ENCODE results near the gene TRIM17. TPM values are rescaled to one million over a fixed set of nuclear protein-coding genes. Genes with fewer than 3 reads are reported as not detected.

TRIM17 gene
- total RNA-seq, 1 donor from 2014 or later: not detected

GRCh38 chr1:228402641-228403025 is 14.0 kb downstream of the TRIM17 start:
- DNase-seq (ENCODE audit: low spot score): peak; percentile 65

DNA sequence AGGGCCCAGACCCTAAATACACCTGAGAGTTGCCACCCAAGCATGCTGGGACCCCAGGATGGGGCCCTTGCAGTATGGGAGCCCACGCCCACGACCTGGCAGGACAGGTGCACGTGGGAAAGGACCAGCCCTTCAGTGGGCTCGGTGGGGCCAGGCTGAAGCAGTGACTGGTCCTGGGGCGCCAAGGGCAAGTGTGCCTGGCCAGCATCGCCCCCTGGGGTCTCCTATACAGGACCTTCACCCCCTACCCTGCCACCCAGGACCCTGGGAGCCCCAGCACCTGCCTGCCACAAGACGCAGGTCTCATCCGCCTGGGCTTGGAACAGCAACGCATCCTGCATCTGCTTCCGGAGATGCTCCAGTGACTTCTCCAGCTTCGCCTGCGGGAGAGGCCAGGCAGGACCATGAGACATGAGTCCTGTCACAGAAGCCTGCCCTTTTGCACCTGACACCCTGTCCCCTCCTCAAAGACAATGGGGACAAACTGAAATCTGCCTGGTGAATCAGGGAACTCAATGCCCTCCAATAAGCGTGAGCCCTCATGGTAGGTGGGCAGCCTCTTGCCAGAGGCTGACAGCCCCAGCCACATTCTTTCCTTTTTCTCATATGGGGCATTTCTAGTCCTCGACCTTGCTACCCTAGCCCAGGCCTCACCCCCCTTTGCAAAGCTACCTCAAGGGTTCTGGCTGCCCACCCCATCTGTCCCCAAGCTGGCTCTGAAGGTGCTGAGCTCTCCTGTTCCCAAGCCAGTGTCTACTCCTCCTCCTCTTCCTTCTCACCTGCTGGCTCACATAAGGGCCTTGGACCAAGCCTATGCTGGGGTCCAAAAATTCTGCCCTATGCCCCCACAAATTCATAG is 14.7 kb downstream of the TRIM17 start:
- DNase-seq (ENCODE audit: low spot score): peak; percentile 72

GRCh38 chr1:228400692-228401454 is 15.8 kb downstream of the TRIM17 start:
- peak; percentile 59 for DNase-seq (ENCODE audit: low spot score)

- DNase-seq (ENCODE audit: low spot score): peak; percentile 77
Measured at GRCh38 chr1:228400237-228400651, 16.4 kb downstream of the TRIM17 start.

GRCh38 chr1:228399531-228400236 is 17.0 kb downstream of the TRIM17 start:
- DNase-seq (ENCODE audit: low spot score): peak; percentile 77

DNA sequence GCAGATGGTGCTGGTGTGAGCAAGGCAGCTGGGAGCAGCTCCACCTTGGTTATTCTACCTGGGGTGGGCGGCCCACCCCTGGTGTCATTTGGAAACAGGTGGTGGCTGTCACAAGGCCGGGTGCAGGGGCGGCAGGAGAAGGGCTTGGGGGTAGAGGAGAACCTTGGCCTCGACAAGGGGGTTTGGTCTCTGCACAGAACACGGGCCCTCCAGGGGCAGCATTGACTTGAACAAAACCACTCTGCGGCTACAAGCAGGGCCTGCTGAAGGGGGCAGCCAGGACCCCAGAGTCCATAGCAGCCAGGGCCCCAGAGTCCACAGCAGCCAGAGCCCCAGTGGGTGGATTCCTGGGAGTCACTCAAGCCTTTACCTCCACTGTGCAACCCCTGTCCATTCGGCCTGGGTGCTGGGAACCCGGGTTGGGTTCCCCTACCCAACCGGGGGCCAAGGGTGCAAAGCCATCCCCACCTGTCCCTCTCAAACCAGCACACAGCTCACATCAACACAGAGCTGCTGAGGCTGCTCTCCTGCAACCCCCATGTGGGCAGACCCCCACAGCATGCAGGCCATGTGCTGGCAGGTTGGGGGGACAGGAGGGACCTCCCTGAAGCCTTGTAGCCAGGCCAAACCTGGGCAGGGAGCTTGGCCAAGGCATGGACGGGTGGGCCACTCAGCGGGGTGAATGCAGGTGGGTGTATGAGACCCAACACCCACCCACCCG is 17.8 kb downstream of the TRIM17 start:
- DNase-seq (ENCODE audit: low spot score): peak; percentile 73

DNA sequence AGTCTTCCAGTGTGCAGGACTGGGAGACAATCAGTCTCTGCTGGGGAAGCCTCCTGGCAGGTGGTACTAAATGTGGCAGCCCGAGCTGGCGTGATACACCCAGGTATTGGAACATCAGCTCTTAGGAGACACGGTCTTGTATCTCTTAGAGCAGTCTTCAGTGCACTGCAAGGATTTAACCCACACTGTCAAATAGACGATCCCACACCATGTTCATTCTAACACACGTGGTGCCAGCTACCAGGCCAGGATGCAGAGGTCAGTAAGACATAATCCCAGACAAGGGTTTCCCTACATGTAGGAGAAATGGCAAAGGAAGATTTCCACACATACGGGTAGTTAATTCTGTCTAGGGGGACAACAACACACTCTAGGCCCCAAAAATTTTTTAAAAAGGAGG is 18.7 kb downstream of the TRIM17 start:
- DNase-seq (ENCODE audit: low spot score): peak; percentile 51

DNA sequence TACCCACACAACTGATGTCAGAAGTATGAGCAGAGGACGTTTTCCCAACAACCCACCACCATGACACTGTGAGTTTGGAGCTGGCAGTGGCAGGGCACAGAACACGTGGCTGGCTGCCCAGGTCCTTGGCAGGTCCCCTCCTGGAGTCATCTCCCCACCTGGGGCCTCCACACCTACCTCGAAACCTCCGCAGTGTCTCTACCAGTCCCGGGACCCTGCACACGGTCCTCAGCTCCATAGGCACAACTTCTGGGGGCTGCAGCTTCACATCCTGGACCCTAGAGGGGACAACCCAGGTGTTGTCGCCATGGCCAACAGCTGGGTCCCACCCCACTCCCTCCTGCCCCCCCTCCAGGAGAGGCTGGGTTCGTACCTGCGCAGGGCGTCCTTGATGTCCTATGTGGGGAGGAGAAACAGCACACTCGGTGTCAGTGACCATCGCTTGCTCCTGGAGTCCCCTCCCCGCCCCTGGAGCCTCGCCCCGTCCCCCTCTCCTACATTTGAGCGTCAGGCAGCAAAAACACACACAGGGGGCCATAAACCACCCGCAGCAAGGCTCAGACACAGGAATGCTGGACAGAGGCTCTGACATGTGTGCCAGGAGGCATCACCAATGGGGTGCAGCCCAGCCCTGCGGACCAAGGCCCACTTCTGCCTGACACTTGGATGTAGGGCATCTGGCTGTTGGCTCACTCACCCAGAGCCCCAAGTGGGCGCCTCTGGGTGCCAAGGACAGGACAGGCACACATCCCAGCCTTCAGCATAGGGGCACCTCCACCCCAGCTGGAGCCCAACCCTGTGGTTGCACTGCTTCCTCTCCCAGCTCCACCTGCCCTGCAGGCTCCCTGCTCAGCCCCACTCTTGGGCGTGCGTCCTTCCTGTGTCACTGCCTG is 19.6 kb downstream of the TRIM17 start:
- peak; percentile 81 for DNase-seq (ENCODE audit: low spot score)

GRCh38 chr1:228394571-228395394 is 21.9 kb downstream of the TRIM17 start:
- DNase-seq (ENCODE audit: low spot score): peak; percentile 86

- no peak for DNase-seq (ENCODE audit: low spot score)
Measured at GRCh38 chr1:228393811-228394570, 22.7 kb downstream of the TRIM17 start.

- no peak for DNase-seq (ENCODE audit: low spot score)
Measured at GRCh38 chr1:228393268-228393701, 23.4 kb downstream of the TRIM17 start.

- no peak for DNase-seq (ENCODE audit: low spot score)
Measured at GRCh38 chr1:228392111-228392936, 24.3 kb downstream of the TRIM17 start.

- no peak for DNase-seq (ENCODE audit: low spot score)
Measured at GRCh38 chr1:228391411-228392020, 25.1 kb downstream of the TRIM17 start.

DNA sequence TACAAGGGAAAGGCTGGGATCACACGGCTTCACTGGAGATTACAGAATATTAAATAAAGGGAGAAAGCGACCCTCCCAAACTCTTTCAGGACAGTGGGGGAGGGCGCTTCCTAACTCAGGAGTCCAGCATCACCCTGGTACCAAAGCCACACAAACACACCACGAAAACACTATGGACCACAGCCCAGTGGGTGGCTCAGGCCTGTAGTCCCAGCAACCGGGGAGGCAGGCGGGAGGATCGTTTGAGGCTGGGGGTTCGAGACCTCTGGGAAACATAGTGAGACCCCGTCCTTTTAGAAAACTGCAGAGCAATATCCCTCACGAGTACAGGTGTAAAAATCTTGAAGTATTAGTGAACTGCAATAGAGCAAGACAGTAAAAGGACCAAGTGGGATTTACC is 26.0 kb downstream of the TRIM17 start:
- DNase-seq (ENCODE audit: low spot score): no peak

DNA sequence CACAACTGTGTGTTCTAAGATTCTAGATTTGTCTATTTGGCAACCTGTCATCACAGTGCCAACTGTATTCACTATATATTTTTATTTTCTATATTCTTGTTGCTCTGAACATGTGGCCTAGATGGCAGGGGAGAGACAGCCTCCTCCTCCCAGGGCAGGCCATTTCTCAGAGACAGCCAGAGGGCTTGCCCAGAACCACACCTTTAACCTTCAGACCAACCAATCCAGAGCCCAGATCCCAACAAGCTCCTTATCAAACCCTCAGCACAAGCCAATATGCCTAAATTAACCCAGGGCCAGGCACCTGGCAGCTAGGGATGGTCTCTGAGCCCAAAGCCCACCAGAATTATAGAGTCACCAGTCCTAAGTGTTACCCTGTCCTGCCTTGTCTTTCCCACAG is 29.3 kb downstream of the TRIM17 start:
- DNase-seq (ENCODE audit: low spot score): no peak

DNA sequence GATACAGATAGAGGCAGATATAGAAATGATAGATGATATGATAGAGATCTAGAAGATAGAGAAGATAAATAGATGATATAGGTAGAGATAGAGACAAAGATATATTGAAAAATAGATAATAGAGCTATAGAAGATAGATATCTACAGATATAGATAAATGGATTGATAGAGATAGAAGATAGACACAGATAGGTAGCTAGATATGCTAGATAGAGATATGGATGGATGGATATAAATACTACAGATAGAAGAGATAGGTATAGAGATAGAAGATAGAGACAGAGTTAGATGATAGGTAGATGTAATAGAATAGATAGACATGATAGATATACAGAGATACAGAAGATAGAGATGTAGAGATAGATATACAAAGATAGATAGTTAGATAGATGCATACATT is 31.4 kb downstream of the TRIM17 start:
- DNase-seq (ENCODE audit: low spot score): no peak

GRCh38 chr1:228383773-228384172 is 32.9 kb downstream of the TRIM17 start:
- DNase-seq (ENCODE audit: low spot score): no peak

All from mesenteric fat pad (tissue), 1 donor.